RWPE2 (cell line): Measurements from ENCODE around the gene MSI2.

ENCODE experiments used
- ATAC-seq: fragments of 200-7000 bp; cut with Tn5 transposase; 3 replicates; pipeline ENCODE4 v1.9.1; 2021; ENCODE audit warnings: low read depth
- DNase-seq: peaks from one replicate; pipeline ENCODE4 v3.0.0-alpha.2; 2020; ENCODE audit warnings: low spot score
- H3K27ac ChIP-seq: fragments of 450-650 bp; 2 replicates; pipeline ENCODE4 v1.5.1; 2017; ENCODE audit warnings: mild to moderate bottlenecking; ENCODE audit not compliant: poor library complexity, severe bottlenecking
- H3K27me3 ChIP-seq: fragments of 250-450 bp; sonication (Bioruptor Pico); 2 replicates; pipeline ENCODE4 v1.5.1; 2021; ENCODE audit warnings: mild to moderate bottlenecking, moderate library complexity; ENCODE audit not compliant: insufficient read depth, poor library complexity, severe bottlenecking
- H3K36me3 ChIP-seq: fragments of 250-450 bp; sonication (Bioruptor Pico); 2 replicates; pipeline ENCODE4 v1.5.1; 2020; ENCODE audit warnings: low read depth, mild to moderate bottlenecking, moderate library complexity
- H3K4me1 ChIP-seq: fragments of 250-450 bp; sonication (Bioruptor Pico); 2 replicates; pipeline ENCODE4 v1.5.1; 2021; ENCODE audit warnings: mild to moderate bottlenecking, moderate library complexity; ENCODE audit not compliant: insufficient read depth, poor library complexity, severe bottlenecking
- H3K4me3 ChIP-seq: fragments of 250-450 bp; sonication (Bioruptor Pico); 2 replicates; pipeline ENCODE4 v1.5.1; 2021; ENCODE audit warnings: mild to moderate bottlenecking, moderate library complexity; ENCODE audit not compliant: severe bottlenecking
- H3K9me3 ChIP-seq: fragments of 250-450 bp; sonication (Bioruptor Pico); 2 replicates; pipeline ENCODE4 v1.5.1; 2021; ENCODE audit warnings: mild to moderate bottlenecking, moderate library complexity; ENCODE audit not compliant: severe bottlenecking
- TF ChIP-seq, protein P1 (sequence below): fragments of 450-650 bp; IDR thresholded peaks from one replicate; pipeline ENCODE4 v1.5.1; 2017; ENCODE audit warnings: mild to moderate bottlenecking, moderate library complexity; ENCODE audit not compliant: poor library complexity, severe bottlenecking

The MSI2 gene

DNA sequence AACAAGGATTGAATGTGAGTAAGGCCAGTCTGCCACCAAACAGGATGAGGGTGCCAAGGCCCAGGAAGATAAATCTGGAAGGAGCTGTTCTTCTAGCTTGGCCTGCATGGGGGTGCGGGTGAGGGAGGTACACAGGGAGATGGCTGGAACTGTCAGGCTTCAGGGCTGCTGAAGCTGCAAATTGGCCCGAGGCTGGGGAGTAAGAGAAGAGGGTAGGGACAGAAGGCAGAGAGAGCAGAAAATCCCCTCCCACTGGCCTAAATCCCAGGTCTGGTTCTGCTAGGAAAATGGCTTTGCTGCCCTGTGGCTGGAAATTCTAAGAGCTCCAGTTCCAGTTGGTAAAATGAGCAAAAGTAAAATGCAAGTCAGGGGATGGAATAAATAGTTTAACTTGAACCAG lies 400.9 kb downstream of the MSI2 start:
- no peaks in the 10 kb centered on the region for H3K36me3 ChIP-seq
- no peaks in the 10 kb centered on the region for H3K9me3 ChIP-seq
- DNase-seq (no peak), ATAC-seq (no peak)
- TF ChIP-seq, protein P1, sequence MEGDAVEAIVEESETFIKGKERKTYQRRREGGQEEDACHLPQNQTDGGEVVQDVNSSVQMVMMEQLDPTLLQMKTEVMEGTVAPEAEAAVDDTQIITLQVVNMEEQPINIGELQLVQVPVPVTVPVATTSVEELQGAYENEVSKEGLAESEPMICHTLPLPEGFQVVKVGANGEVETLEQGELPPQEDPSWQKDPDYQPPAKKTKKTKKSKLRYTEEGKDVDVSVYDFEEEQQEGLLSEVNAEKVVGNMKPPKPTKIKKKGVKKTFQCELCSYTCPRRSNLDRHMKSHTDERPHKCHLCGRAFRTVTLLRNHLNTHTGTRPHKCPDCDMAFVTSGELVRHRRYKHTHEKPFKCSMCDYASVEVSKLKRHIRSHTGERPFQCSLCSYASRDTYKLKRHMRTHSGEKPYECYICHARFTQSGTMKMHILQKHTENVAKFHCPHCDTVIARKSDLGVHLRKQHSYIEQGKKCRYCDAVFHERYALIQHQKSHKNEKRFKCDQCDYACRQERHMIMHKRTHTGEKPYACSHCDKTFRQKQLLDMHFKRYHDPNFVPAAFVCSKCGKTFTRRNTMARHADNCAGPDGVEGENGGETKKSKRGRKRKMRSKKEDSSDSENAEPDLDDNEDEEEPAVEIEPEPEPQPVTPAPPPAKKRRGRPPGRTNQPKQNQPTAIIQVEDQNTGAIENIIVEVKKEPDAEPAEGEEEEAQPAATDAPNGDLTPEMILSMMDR, result no peak
- no peak overlapping the region for H3K27ac ChIP-seq
- H3K27me3 ChIP-seq, result no peaks in the 10 kb centered on the region
- H3K4me3 ChIP-seq, result no peak overlapping the region
- H3K4me1 ChIP-seq, result peaks cover 5% of the 10 kb centered on the region

GRCh38 chr17:57662041-57662440 lies 405.7 kb downstream of the MSI2 start:
- Histone ChIP-seq H3K27ac (peak overlapping the region; percentile 53), H3K9me3 (no peaks in the 10 kb centered on the region)

DNA sequence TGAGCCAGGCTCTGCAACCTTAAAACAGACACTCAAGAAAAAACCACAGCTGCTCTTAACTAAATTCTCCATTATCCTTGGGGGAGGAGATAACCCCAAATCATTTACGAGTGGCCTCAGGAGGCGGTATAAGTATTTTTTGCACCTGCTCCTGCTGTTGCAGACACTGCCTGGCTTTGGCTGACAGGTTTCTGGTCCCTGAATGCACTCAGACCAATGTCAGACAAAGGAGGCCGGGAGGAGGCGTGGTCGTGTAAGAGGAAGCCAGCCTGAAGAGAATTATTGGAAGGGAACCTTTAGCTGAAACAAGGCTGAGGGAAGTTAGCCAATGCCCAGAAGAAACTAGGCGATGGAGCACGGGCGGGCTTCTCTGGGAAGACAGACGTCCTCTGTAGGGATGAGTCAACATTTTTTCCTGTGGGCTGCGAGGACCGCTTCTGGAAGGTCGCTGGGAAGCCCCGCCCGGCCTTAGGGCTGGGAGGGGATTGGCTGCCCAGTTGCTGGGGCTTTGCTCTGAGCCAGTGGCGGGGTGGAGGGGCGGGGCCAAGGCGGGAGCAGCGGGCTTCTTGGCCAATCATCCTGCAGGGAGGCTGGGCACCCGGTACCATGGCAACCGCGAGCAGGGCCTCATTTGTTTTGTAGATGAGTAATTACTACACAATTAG lies 406.5 kb downstream of the MSI2 start:
- DNase-seq (peak; percentile 99), ATAC-seq (peak; percentile 99)
- Histone ChIP-seq H3K36me3 (no peaks in the 10 kb centered on the region), H3K9me3 (no peaks in the 10 kb centered on the region), H3K4me1 (peaks cover 11% of the 10 kb centered on the region), H3K4me3 (no peak overlapping the region), H3K27ac (peak overlapping the region; percentile 53), H3K27me3 (no peaks in the 10 kb centered on the region)
- TF ChIP-seq, protein P1, result no peak

More at GRCh38 chr17:57662041-57662440, 405.7 kb downstream of the MSI2 start:
- Histone ChIP-seq H3K4me1 (peaks cover 11% of the 10 kb centered on the region), H3K4me3 (no peak overlapping the region), H3K36me3 (no peaks in the 10 kb centered on the region), H3K27me3 (no peaks in the 10 kb centered on the region)
- ATAC-seq (no peak), DNase-seq (no peak)
- TF ChIP-seq, protein P1, result no peak

DNA sequence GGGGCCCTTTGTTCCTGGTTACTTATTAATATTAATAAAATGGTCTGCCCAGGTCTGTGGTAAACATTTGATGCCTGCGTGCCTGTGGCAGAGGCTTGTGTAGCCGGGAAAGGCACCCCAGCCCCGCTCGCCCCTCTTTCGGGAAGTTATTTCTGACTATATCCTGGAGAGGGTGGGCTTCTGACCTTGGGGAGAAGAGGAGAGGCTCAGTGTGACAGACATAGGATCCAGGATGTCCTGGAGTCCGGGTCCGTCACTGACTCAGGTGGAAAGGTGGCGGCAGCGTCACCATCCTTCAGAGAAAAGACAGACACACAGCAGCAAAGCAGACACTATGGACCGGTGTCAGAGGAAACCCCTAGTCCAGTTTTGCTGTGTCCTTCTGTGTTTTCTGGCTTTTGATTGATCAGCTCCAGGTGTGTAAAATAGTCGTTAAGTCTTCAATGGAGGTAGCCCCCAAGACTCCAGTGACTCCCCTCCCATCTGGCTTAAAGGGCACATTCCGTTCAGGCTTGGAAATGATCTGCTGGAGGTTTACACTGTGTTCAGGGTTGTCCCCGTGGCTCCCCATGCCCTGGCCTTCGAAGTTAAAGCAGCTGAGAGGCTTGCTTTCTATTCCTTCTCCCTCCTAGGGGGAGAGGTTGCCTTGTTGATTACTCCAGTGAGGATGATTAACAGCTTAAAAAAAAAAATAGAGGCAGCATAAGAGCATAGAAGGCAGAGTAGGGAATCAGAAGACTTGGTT lies 407.2 kb downstream of the MSI2 start:
- TF ChIP-seq, protein P1, result no peak
- no peaks in the 10 kb centered on the region for H3K27me3 ChIP-seq
- no peaks in the 10 kb centered on the region for H3K9me3 ChIP-seq
- H3K27ac ChIP-seq, result peak overlapping the region; percentile 53
- DNase-seq (peak; percentile 23), ATAC-seq (no peak)
- peaks cover 11% of the 10 kb centered on the region for H3K4me1 ChIP-seq
- H3K4me3 ChIP-seq, result no peak overlapping the region
- no peaks in the 10 kb centered on the region for H3K36me3 ChIP-seq

DNA sequence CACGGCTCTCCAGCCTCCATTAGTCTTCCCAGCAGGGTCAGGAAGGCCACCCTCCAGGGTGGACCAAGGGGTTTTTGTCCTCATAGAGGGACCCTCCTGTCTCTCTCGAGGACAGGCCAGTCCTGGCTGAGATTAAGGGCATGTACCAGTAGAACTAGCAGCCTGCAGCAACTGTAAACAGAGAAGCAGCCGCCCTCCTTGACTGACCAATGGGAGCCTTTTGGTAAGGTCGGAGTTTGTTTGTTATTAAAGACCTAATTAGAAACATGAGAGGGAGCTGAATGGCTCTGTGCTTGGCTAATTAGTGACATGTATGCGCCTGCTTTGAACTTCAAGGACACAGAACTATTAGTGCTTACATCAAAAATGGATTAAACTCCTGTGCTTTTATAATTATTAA lies 408.8 kb downstream of the MSI2 start:
- TF ChIP-seq, protein P1, result no peak
- Histone ChIP-seq H3K4me3 (no peak overlapping the region), H3K27me3 (no peaks in the 10 kb centered on the region), H3K27ac (no peak overlapping the region), H3K4me1 (peaks cover 11% of the 10 kb centered on the region), H3K9me3 (no peaks in the 10 kb centered on the region), H3K36me3 (no peaks in the 10 kb centered on the region)
- no peak for ATAC-seq
- peak; percentile 23 for DNase-seq
